Measurements from ENCODE around the gene TIGD1.
"Not testable (repeated sequence)": the region's sequence is repeated elsewhere in the genome, so short reads cannot be mapped to it uniquely, and the experiment has no call there.

The TIGD1 gene

DNA sequence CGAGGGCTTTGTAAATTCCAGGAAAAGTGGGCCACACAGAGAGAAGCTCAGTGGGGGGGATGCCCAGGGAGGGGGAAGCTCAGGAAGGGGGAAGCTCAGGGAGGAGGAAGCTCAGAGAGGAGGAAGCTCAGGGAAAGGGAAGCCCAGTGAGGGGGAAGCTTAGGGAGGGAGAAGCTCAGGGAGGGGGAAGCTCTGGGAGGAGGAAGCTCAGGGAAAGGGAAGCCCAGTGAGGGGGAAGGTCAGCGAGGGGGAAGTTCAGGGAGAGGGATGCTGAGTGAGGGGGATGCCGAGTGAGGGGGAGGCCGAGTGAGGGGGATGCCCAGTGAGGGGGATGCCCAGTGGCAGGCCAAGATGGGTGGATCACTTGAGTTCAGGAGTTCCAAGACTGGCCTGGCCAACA lies 11.7 kb downstream of the TIGD1 start:
- DNase-seq: no peak

DNA sequence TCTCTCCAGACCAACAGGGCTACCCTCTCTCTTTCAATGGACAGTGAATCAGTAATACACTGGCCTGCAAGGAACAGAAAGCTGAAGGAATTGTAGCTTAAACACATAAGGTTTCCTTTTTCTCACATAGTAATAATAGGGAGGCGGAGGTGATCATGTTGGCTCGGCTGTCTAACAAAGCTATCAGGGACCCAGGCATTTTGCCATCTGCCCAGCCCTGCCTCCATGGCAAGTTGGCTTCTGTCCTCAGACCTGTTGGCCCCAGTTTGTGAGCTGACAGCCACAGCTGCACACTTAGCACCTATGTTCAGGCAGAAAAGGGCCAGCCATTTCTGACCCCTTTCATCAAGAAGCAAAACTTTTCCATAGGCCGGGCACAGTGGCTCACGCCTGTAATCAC lies 12.9 kb downstream of the TIGD1 start:
- DNase-seq: no peak

DNA sequence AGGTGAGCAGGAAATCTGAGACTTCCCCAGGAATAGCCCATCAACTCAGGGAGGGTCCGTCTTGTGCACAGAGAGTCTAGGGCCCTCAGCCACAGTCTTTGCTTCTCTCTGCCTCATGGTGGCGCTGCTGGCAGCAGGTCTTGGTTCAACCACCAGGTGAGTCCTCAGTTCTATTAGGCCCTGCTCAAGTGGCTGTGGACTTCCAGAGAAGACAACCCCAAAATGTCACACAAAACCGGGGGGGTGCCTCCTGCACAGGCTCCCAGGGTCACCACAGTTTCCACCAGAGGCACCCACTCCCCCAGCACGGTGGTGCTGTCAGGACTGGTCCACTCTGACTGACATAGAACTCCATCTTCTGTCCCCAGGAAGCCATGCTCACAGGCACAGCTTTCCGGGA lies 13.3 kb downstream of the TIGD1 start:
- DNase-seq: no peak

DNA sequence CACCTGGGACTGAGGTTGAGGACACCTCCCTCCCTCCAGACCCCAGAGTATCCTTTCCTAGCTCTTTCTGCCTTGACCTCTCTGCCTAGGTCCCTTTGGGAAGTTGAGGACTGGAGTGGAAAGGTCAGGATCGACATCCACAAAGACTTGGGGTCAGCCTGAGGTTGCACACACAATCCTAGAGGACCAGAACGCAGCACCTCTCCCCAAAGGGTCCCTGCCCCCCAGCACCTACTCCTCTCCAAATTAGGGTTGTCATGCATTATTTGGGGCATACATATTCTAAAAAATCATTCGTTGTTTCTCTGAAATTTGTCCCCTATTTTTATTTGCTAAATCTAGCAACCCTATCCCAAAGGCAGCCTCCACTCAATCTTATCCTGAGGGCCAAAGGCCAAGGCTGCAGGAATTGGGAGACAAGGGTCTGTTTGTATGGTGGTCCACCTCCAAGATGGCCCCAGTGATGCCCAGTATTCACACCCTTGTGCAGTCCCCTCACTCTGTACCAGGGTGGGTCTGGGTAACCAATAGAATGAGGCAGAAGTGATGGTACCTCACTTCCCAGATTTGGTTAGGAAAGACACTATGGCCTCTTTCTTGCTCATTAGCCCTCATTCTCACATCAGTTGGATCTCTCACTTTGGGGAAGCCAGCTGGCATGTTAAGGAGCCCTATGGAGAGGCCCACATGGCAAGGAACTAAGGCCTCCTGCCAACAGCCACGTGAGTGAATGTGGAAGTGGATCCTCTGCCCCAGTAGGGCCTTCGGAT lies 14.4 kb downstream of the TIGD1 start:
- DNase-seq: no peak

DNA sequence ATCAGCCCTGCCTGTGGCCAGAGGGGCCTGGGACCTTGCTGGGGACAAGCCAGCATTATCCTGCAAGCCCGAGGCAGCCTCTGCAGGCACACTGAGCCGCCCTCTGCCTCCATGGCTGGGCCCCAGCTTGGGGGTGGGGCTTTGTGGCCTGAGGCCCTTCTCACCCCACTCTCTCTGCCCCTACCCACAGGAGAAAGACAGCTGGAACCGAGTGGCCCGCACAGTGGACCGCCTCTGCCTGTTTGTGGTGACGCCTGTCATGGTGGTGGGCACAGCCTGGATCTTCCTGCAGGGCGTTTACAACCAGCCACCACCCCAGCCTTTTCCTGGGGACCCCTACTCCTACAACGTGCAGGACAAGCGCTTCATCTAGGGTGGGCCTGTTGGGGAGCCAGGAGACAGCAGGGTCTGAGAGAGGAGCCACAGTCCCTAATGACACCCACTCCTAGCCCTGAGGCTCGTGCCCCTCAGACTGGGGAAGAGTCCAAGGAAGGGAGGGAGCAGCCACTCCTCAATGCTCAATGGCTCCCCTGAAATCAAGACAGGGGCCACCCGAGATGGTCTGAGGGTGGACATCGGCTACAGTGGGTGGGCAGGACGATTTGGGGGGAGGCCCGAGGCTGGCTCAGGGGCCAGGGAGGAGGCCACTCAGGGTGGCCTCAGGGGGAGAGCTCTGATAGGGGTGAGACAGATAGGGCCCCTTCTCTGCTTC lies 15.3 kb downstream of the TIGD1 start:
- no peak for DNase-seq

DNA sequence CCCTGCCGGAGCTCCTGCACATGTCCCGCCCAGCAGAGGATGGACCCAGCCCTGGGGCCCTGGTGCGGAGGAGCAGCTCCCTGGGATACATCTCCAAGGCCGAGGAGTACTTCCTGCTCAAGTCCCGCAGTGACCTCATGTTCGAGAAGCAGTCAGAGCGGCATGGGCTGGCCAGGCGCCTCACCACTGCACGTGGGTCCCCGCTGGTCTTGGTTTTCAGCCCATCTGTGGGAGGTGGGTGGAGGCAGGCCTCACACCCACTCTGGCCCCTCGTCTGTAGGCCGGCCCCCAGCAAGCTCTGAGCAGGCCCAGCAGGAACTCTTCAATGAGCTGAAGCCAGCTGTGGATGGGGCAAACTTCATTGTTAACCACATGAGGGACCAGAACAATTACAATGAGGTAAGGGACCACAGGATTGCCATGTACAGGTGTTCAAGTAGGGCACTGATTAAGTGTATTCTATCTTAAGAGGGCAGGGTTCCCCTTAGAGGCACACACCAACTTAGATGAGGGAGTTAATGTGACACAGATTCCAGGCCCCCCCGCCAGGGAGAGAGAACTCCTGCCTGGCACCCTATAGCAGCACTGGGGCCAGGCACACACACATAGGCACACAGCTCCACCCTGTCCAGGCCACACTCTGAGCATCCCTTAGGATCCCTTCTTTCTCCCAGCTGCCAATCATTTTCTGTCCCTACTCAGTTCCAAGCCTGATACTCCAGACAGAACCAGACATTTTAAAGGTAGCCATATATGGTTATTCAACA lies 16.2 kb downstream of the TIGD1 start:
- DNase-seq: no peak

DNA sequence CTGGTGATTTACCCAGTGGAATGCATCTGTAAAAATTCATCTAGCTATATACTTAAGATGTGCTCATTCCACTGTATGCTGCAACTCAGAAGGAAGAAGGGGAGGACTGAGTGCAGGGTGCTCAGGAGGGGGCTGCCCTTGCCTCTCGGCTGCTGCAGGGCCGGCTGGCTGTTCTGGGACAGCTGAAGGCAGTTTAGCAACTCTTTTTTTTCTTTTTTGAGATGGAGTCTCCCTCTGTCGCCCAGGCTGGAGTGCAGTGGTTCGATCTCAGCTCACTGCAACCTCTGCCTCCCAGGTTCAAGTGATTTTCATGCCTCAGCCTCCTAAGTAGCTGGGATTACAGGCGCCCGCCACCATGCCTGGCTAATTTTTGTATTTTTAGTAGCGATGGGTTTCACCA lies 17.5 kb downstream of the TIGD1 start:
- DNase-seq: not testable (repeated sequence)

DNA sequence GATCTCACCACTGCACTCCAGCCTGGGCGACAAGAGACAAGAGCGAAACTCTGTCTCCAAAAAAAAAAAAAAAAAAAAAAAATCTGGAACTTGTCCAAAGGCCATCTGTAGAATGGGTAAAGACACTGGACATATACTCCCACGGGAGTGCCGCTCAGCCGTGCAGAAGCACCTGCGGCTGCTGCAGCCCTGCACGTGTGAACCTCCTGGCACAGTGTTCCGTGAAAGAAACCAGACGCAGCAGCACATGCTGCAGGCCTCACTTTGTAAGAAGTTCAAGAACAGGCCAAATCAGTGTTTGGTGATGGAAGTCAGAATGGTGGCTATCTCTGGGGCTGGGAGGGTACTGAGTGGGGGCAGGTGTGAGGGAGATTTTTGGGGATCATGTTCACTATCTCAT lies 17.9 kb downstream of the TIGD1 start:
- no peak for DNase-seq

DNA sequence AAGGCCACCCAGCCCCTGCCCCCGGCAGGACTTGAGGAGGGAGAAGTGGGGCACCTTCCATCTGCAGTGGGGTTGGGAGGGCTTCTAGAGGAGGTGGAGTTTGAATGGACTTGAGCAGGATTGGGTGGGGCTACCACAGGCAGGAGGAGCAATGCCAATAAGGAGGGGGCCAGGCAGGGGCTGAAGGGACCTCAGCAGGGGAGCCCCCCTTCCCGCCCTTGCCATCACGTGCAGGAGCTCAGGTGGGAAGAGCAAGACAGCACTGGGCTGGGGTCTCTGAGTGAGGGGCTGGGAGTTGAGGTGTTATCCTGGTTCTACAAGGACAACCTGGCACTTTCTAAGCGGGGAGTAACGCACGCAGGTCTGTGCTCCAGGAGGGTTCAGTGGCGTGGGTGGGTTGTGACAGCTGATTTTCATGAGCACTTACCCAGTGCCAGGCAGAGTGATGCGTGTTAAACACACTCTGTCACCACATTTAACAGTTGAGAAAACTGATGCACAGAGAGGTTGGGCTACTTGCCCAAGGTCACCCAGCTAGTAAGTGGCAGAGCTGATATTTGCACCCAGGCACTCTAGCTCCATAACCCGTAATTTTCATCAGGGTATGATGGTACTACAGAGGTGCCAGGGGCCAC lies 19.6 kb downstream of the TIGD1 start:
- no peak for DNase-seq

DNA sequence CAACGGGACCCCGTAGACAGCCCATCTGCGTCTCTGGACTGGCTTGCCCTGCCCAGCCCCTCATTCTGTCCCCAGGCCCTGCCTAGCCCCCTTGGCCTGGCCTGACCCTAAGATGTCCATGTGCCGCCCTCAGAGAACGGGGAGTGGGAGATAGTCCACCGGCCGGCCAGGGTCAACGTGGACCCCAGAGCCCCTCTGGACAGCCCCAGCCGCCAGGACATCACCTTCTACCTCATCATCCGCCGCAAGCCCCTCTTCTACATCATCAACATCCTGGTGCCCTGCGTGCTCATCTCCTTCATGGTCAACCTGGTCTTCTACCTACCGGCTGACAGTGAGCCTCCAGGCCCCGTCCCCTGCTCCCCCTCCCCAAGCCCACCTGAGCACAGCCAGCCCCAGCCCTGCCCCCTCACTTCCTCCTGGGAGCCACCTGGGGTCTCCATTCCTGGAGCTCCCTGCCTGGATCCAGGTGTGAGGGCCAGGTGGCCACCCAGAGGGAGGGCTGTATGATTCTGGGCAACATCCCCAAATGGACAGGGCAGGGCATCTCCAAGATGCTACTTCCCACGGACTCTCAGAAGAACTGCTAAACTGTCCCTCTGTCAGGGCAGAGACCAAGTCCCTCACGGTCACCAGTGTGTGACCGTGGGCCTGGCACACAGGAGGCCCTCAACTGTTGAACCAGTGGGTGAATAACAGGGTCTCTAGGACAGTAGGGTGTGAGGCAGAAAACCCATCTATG lies 20.4 kb downstream of the TIGD1 start:
- no peak for DNase-seq

DNA sequence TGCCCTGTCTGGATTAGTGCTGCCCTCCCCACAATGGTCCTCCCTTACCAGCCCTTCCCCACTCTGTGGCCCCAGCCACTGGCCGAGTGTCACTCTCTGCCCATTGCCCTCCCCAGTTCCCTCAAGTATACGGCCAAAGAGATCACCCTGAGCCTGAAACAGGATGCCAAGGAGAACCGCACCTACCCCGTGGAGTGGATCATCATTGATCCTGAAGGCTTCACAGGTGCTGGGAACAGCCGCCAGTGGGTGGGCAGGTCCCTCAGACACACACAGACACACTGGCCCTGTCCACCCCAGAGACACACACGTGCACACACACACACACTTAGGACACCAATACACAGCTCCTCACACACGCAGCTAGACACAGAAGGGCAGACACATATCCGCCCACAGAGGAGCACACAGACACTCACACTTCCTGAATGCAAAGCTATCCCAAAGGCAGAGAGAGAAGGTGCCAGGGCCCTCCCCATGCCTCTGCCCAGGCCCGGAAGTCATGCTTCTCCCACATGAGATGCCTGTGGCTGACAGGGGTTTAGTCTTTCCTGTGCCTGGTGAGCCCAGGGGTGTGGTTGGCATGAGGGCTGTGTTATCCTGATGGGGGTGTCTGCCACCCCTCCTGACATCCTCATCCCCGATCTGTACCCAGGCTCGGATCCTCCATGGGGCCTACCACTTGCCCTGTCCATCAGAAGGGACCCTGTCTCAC lies 21.5 kb downstream of the TIGD1 start:
- DNase-seq: no peak

DNA sequence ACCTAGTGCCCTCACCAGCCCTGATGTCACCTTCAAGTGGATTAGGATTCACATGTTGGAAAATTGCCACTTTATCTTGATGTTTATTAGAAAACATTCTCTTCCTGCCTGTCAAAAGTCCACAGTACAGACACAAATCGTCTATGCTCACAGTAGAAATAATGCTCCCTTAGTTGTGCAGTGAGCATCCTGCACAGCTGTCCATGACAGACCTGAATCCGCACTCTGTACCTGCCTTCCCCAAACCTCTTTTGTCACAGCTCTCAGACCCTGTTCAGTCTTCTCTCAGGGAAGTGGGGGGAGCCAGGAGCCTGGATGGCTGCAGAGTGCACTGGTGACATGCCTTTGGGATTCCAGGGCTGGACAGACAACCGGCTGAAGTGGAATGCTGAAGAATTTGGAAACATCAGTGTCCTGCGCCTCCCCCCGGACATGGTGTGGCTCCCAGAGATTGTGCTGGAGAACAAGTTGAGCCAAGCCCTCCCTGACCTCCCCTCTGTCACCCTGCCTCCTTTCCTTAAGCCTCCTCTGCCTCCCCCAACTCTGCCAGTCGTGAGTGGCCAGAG lies 22.4 kb downstream of the TIGD1 start:
- DNase-seq: no peak

DNA sequence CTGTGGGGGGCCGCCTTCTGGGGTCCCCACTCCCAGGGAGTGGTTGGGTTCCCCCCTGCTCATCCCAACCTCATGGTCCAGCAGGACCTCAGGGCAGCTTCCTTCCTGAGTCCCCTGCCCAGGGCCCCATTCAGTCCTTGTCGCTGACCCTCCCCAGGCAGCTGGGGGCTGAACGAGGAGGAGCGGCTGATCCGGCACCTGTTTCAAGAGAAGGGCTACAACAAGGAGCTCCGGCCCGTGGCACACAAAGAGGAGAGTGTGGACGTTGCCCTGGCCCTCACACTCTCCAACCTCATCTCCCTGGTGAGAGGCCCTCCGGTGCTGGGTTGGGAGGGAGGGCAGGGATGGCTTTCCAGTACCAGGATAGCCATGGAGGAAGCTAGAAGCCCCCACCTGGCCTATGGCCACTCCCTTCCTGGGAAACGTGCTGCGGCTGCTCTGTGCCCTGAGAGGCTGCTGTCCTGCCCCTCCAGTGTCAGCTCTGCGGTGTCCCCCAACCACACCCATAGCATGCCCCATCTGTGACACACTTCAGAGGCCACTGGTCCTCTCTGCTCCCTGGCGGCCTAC lies 23.9 kb downstream of the TIGD1 start:
- DNase-seq: no peak

DNA sequence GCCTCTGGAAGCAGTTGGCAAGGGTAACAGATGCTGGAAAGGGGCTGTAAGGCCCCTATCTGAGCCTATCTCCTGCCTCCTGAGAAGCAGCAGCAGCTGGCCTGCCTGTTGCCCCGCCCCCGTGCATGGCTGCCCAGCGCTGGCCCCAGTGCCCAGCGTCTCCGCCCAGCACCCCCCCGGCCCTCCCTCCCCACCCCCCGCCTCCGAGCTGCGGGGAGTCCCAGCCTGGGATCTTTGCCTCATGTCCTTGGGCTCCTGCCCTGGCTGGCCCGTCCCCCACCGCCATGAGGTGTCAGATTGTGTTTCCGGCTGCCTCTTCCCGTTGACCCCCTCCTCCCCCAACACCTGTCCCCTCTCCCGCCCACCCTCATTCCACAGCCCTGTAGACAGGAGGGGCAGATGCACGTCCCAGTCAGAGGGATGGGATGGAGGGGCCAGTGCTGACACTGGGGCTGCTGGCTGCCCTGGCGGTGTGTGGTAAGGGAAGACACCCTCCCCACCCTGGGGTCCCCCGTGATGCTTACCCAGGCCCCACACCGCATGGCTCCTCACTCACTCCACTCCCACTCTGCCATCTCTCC lies 24.5 kb downstream of the TIGD1 start, which contains the start of gene CHRND:
Gene CHRND, plus strand, starts transcription at position 370 of the 581 bp plus-strand sequence. Its CDS starts 56 bp downstream, at position 426.
- DNase-seq: no peak

DNA sequence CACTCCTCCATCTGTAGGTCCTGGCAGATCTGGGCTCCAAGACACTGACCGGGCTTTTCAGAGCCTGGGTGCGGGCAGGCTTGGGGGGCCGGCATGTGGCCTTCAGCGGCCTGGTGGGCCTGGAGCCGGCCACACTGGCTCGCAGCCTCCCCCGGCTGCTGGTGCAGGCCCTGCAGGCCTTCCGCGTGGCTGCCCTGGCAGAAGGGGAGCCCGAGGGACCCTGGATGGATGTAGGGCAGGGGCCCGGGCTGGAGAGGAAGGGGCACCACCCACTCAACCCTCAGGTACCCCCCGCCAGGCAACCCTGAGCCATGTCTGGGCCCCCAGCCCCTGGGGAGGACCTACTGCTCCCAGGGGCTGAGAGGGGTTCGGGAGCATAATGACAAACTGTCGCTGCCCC lies 25.2 kb downstream of the TIGD1 start:
- DNase-seq: no peak

DNA sequence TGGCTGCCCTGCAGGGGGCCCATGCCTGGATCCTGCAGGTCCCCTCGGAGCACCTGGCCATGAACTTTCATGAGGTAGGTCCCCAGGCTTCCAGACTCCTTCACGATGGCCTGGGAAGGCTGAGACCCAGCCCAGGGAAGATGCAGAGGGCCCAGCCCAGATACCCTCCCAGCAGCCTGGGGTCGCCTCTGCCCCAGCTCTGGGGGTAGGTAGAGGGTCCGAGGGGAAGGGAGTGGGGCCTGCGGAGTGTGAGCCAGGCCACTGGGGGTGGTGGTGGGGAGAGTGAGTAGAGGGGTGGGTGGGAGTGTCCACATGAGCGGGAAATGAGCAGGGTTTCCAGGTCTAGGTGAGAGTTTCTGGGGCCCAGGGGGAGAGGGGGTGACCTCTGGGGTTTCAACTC lies 25.6 kb downstream of the TIGD1 start:
- DNase-seq: no peak

DNA sequence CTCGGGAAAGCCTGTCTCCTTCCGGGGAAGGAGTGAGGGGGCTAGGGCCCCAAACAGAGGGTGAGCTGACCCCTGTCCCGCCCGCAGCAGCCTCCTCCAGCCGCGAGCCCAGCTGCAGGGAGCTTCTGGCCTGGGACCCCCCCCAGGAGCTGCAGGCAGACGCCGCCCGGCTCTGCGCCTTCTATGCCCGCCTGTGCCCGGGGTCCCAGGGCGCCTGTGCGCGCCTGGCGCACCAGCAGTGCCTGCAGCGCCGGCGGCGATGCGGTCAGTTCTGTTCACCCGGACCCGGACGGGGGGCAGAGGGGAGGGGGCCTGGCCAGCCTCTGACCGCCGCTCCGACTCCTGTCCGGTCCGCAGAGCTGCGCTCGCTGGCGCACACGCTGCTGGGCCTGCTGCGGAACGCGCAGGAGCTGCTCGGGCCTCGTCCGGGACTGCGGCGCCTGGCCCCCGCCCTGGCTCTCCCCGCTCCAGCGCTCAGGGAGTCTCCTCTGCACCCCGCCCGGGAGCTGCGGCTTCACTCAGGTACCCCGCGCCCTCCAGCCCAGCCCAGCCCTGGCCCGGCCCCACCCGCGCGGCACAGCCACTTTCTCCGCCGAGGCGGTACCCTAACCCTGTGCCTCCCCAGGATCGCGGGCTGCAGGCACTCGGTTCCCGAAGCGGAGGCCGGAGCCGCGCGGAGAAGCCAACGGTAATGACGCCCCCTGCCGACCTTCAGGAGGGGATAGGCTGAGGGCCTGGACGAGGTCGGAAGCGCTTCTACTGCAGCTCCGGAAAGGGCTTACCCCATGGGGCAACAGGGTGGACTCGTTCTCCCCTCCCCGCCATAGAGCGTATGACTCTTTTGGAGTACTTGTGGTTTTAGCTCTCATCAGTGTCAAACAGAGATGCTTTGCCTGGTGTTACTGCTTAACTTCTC lies 26.4 kb downstream of the TIGD1 start:
- no peak for DNase-seq

DNA sequence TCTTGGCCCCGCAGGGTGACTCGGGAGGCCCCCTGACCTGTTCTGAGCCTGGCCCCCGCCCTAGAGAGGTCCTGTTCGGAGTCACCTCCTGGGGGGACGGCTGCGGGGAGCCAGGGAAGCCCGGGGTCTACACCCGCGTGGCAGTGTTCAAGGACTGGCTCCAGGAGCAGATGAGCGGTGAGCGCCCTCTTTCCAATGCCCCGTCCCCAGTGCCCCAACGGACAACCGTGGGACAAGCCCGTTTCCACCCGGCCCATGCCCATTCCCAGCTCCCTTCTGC lies 27.0 kb downstream of the TIGD1 start:
- DNase-seq: no peak

DNA sequence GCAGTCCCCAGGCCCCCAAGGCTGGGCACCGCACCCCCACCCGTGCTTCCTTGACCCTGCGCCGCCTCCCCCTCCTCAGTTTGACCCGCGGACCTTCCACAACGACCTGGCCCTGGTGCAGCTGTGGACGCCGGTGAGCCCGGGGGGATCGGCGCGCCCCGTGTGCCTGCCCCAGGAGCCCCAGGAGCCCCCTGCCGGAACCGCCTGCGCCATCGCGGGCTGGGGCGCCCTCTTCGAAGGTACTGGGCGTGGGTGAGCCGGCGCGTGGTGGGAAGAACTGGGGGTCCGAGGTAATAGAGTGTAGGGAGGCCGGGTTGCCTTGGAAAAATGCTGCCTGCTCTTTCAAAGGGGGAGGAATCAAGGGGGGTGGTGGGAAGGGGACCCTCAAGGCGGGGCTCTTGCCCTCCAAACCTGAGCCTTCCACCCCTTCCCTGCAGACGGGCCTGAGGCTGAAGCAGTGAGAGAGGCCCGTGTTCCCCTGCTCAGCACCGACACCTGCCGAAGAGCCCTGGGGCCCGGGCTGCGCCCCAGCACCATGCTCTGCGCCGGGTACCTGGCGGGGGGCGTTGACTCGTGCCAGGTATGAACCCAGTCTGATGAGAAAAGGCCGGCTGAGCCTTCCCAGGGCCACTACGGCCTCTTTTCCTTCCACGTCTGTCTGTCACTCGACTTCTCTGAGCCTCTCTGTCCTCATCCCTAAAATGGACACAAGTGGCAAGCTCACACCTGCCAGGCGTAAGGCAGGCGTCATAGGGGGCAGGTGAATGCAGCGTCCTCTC lies 27.5 kb downstream of the TIGD1 start:
- no peak for DNase-seq
